Keratinocyte (primary cell): ENCODE measurements around the gene WBP1.

Source experiments
- CTCF ChIP-seq, 3 experiments: IDR thresholded peaks in 1 of 3; conservative IDR thresholded peaks in 1 of 3; optimal IDR thresholded peaks in 1 of 3; 2 replicates in 2 of 3; 3 replicates in 1 of 3; pipeline versions ENCODE3 to v1.5.1; 2011; ENCODE audit warnings: low read length in 3 of 3, mild to moderate bottlenecking in 3 of 3, moderate library complexity in 2 of 3, control low read depth in 1 of 3, inconsistent platforms in 1 of 3; ENCODE audit not compliant: insufficient read depth in 2 of 3; ENCODE audit errors: extremely low read depth in 1 of 3
- EZH2 ChIP-seq: IDR thresholded peaks from one replicate; pipeline ENCODE4 v1.6.1; 2012; ENCODE audit warnings: inconsistent platforms, mild to moderate bottlenecking, low read length, moderate library complexity

- no peak for TF ChIP-seq CTCF (optimal IDR thresholded peaks at IDR 0.05 in 1 of 3, IDR thresholded peaks at IDR 0.05 in 1 of 3, conservative IDR thresholded peaks at IDR 0.05 in 1 of 3; ENCODE audit: extremely low read depth in 1 of 3, insufficient read depth in 2 of 3, low read length in 3 of 3)
- no peak for TF ChIP-seq EZH2
Measured at GRCh38 chr2:74510272-74510671, 52.0 kb downstream of the WBP1 start.
